GM19035 (cell line): ENCODE results near the gene SLC51A.
A peak's percentile ranks its signal among the peaks of the same experiment; 100 is the strongest.
"Not testable (repeated sequence)": the region's sequence is repeated elsewhere in the genome, so short reads cannot be mapped to it uniquely, and the experiment has no call there.

Experiments
- ATAC-seq: cut with Tn5 transposase; IDR thresholded peaks from one replicate; pipeline ENCODE4 v1.9.1; 2021; ENCODE audit not compliant: unreplicated experiment

SLC51A gene

DNA sequence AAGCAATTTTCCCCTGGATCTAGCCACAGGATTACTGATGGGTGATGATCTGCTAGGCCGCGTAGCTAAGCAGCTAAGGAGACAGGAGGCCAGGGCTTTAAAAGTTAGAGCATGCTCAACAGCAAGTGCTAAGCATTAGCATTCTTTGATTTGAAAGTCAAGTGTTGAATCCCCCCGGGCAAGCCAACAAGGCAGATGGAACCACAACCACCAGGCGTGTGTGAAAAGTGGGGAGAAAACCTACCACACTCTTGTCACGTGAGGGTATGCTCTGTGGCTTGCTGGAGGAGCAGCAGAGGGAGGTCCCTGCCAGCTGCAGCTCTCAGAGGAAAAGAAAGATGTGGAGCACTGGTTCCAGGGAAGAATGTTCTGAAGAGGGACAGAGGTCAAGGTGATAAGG, 20.9 kb downstream of the SLC51A start:
- no peak for ATAC-seq

DNA sequence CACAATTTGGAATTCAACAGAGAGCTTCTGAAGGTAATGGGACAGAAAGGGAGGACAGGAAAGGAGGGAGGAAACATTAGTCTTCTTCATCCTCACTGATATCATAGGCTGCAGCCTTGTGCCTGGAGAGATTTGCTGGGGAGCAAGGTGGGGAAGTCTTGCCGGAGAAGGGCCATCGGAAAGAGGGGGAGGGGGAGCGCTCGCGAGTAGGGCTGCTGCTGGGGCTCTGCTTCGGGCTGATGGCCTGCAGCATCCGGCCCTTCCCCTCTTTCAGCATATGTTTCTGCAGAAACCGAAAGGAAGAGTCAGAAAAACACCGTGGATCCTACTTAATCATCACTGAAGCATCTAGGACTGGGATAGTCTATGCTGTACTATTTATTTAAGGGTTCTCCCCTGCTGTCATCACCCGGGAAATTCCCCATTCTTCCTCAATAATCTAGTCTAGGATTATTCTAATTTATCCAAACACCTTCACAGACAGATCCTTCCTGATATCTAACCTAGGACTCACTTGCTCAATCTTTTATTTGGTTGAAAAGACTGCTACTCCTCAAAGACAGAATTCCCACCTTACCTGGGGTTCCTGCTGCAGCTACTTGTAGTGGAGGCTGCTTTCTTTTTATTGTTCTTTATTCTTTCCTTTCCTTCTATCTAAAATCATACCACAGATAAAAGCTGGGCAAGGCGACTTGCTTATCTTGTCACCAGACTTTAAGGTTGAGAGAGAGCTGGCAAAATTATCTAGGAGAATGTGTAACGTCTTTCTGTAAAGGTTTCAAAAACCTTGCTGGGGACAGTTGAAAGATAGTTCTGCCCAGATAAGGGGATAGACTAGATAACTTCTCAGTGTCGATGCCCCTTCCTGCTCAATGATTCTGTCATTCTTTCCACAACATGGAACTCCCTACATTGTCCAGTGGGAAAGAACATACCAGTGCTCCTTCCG, 22.6 kb downstream of the SLC51A start:
- ATAC-seq = no peak

DNA sequence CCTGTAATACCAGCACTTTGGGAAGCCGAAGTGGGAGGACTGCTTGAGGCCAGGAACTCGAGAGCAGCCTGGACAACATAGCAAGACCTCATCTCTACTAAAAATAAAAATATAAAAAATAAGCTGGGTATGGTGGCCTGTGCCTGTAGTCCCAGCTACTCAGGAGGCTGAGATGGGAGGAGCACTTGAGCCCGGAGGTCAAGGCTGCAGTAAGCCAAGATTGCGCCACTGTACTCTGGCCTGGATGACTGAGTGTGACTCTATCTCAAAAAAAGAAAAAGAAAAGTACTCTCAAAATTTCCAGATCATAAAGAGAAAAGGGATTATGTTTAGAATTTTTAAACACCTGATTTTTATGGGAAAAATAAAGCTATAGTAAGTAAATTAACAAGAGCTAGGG, 24.1 kb downstream of the SLC51A start:
- no peak for ATAC-seq

DNA sequence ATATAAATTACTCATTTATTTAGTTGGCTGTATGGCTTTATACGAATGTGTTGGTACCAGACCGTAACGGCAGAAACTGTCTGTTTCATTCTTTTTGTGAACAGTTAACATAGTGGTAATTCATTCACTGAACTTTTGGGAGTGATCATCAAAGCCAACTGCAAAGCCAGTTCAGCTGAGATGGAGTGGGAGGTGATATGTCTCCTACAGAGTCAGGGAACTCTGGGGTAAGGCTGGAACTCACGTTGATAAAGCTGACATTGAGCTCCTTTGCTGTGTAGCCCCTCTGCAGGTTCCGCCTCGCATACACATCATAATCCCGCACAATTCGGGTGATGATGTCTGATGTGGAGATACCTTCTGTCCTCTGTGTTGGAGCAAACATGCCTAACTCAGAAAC, 25.4 kb downstream of the SLC51A start:
- no peak for ATAC-seq

DNA sequence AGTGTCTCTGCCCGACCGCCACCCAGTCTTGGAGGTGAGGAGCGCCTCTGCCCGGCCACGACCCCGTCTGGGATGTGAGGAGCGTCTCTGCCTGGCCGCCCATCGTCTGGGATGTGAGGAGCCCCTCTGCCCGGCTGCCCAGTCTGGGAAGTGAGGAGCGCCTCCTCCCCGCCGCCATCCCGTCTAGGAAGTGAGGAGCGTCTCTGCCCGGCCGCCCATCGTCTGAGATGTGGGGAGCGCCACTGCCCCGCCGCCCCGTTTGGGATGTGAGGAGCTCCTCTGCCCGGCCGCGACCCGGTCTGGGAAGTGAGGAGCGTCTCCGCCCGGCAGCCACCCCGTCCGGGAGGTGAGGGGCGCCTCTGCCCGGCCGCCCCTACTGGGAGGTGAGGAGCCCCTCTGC, 27.8 kb downstream of the SLC51A start:
- not testable (repeated sequence) for ATAC-seq

DNA sequence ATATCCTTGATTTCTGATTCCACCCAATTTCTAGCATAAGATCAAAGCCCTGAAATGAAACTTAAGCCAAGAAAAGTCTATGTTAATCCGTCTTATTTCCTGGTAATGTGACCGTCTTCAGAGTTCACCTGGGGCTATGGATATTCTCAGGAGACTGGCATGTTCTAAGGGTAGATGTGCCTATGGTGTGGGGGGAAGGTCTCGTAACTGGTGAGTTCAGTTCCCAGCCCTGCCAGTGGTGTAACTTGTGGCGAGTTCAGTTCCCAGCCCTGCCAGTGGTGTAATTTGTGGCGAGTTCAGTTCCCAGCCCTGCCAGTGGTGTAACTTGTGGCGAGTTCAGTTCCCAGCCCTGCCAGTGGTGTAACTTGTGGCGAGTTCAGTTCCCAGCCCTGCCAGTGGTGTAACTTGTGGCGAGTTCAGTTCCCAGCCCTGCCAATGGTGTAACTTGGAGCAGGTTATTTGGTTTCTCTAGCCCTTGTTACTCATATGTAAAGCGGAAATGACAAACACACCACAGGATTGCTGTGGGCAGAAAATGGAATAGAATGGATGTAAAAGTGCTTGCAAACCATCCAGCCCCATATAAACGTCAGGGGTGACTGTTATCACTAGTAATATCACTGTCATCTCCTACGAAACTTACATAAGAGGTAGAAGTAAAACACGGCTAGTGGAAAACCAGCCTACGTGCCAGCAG, 30.4 kb downstream of the SLC51A start:
- ATAC-seq = no peak

DNA sequence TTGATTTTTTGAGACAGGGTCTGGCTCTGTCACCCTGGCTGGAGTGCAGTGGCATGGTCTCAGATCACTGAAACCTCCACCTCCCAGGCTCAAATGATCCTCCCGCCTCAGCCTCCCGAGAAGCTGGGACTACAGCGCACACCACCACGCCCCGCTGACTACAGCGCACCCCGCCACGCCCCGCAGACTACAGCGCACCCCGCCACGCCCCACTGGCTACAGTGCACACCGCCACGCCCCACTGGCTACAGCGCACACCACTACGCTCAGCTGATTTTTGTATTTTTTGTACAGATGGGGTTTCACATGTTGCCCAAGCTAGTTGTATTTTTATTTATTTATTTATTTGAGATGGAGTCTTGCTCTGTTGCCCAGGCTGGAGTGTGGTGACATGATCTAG, 35.6 kb downstream of the SLC51A start:
- no peak for ATAC-seq

DNA sequence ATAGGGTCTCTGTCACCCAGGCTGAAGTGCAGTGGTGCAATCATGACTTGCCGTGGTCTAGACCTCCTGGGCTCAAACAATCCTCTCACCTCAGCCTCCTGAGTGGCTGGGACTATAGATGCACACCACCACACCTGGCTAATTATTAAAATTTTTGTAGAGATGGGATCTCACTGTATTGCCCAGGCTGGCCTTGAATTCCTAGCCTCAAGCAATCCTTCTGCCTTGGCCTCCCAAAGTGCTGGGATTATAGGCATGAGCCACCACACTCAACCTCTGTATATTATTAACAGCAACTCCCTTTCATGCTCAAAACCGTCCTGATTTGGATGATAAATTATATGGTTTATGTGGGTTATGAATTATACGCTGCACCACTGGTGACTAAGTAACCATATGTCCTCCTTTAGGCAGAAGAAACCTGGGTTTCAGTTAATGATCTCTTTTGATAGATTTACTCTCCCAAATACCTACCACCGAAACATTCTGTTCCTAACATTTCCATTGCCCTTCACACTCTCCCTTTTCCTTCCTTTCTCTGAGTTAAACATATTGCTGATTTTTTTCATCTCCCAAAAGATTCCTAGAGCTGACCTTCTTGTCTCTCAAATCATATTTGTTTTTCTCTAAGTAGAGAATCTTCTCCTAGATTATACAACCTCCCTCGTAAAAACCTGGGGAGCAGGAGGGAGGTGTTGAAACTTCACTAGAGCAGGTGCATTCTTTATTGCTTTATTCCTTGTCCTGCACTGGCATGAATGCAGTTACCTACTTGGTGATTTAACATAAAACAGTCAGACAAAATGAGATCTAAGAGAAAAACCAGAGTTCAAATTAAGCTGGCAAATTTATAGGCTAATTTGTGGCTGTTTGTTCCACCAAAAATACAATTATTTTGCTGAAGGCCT, 38.3 kb downstream of the SLC51A start:
- ATAC-seq = no peak

DNA sequence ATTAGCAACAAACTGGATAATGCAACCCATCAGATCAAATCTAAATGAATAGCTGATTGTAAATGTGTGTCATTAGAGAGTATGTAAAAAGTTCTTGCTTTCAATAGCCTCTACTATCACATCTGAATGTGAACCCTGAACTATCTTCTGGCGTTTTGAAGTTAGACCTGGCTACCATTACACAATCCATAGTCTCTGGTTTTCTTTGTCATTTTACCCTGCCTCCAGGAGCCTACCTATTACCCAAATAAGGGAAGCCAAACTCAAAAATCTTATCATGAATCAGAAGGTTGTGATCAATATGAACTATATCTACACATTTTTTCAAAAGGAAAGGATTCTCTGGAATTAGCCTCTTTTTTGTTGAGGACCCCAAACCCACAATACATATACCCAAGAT, 39.4 kb downstream of the SLC51A start:
- no peak for ATAC-seq

DNA sequence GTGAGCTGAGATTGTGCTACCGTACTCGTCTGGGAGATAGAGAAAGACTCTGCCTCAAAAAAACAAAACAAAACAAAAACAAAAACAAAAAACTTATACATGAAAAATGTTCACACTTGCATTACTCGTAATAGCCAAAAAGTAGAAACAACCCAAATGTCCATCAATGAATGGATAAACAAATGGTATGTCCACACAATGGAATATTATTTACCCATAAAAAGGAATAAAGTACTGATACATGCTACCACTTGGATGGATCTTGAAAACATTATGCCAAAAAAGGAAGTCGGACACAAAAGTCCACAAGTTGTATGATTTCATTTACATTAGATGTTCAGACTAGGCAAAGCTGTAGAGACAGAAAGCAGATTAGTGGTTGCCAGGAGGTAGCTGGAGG, 44.5 kb downstream of the SLC51A start:
- no peak for ATAC-seq

DNA sequence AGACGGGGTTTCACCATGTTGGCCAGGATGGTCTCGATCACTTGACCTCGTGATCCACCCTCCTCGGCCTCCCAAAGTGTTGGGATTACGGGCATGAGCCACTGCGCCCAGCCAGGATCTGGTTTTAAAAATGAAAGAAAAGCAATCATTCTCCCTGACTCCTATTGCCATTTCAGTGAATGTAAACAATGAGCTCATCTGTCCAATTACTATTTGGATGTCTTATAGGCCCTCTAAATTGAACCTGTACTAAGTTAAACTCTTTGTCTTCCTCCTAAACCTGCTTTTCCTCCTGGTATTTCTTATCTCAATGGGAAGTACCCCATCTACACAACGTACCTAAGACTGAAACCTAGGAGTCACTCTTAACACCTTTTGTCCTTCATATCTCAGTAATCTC, 47.5 kb downstream of the SLC51A start:
- ATAC-seq = no peak

DNA sequence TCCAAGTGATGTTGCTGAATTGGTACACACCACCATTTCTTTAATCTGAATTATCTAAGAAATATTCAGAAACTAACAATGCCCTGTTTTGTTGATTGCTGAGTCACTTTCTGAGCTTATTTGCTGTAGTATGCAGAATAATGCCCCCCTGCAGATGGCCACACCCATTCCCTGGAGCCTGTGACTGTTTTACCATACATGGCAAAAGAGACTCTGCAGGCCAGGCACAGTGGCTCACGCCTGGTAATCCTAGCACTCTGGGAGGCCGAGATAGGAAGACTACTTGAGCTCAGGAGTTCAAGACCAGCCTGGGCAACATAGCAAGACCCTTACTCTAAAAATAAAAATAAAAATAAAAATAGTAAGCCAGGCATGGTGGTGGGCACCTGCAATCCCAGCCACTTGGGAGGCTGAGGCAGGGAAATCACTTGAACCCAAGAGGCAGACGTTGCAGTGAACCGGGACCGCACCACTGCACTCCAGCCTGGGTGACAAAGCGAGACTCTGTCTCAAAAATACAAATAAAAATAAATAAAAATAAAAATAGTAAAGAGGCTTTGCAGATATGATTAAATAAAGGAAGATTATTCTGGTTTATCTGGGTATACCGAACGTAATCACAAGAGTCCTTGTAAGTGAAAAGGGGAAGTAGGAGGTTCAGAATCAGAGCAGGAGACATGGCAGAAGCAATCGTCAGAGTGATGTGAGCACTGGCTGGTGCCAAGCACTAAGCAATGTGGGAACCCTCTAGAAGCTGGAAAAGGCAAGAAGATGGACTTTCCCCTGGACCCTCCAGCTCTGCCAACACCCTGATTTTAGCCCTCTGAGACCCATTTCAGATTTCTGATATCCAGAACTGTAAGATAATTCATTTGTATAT, 52.2 kb downstream of the SLC51A start:
- no peak for ATAC-seq

DNA sequence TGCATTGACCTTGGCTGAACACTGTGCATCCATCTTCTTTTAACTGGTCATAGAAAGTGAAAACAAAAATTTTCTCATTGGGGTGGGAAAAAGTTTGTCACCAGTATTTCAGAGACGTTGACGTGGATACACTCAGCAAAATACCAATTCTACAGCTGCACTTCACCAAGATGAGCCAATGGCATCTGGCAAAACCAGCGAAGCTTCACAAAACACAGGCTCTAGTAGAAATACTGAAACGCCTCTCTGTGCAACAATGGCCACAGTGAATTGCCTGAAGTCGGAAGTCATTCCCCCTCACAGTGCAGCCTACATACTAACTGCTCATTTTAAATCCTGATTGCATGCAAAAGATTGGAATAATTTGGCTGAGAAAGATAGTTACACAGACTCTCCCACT, 54.2 kb downstream of the SLC51A start:
- ATAC-seq = no peak

DNA sequence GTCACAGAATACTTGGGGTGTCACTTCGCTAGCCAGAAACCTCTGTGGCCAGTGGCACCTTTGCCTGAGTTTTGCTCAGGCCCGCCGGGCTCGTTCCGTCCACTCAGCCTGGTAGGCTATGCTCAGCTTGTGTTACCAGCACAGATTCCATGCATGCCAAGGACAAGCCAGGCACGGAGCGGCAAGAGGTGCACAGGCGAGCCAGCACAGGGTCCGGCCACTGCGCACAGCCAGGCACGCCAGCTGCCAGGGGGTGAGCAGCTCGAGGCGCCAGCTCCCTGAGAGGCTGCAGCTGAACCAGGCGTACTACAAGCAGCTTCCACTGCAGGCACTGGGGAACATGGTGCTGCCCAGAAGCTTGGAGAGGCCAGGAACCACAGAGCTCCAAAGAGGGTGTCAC, 56.5 kb downstream of the SLC51A start:
- no peak for ATAC-seq

DNA sequence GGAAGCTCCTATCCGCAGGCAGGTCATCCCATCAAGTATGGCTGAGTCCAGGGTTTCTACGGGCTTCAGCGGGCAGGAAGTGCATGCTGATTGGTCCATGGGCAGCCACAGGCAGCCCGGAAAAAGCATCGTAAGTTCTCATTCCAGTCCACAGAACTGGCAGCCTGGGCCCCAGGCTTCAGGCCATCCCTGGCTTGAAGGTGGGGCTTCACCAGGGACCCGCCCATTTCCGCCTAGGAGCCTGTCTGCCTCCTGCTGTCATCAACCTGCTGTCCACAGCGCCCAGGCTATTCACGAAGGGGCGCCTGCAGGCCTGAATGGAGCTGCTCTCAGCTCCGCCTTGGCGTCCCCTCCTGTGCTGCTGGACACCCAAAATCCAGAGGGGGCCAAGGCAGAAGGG, 57.3 kb downstream of the SLC51A start:
- no peak for ATAC-seq

DNA sequence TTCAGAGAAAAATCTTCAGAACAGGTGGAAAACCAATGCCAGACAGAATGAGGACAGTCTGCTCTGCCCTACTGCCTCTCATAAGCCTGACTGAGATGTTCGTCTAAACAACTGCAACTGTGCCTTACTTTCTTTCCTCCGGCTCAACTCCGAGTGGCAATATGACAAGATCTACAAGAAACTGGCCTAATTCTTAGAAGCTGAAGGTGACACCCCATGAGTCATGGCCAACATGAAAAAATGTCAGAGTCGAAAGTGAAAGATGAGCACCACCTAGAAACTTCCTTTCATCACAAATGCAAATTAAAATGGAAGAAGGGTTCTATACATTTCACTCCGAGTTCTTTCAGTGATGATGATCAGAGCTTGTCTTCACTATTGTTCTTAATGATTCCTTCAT, 58.3 kb downstream of the SLC51A start:
- ATAC-seq = peak; percentile 90

DNA sequence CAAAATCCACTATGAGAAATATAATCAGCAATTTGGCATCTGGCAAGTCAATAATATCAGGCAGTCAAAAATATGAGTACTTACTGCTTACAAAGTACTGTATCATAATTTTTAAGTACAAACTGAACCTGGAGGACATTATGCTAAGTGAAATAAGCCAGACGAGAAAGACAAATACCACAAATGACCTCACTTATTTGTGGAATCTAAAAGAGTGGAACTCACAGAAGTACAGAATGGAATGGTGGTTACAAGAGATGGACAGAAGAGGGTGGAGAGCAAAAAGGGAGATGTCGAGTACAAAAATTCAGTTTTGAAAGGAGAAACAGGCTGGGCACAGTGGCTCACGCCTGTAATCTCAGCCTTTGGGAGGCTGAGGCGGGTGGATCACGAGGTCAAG, 58.8 kb downstream of the SLC51A start:
- no peak for ATAC-seq

DNA sequence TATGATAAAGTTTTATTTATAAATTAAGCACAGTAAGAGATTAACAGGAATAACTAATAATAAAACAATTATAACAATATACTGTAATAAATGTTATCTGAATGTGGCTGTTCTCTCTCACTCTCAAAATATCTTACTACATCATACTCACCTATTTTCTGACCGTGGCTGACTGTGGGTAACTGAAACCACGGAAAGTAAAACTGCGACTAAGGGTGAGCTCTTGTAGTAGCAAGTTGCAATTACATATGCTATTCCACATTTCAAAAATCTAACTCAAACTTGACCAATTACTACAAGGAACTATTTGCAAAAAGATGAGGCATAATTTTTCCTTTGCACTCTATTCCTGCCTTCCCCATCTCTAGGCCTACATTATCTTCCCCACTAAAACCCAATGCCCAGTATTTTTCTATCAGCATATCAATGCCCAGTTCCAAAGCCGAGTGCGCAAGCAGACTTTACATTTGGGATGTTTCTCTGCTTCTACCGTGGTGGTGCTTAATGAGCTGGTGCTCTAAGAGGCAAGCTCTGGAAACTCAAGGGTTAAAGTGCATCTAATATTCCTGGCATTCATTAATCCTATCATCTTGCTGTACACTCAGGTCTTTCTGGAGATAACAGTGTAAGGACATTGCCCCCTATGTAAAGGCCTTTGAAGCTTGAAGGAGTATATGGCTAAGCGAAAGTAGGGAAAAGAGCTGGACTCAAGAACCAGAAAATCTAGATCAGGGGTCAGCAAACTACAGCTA, 64.5 kb downstream of the SLC51A start:
- ATAC-seq = no peak

DNA sequence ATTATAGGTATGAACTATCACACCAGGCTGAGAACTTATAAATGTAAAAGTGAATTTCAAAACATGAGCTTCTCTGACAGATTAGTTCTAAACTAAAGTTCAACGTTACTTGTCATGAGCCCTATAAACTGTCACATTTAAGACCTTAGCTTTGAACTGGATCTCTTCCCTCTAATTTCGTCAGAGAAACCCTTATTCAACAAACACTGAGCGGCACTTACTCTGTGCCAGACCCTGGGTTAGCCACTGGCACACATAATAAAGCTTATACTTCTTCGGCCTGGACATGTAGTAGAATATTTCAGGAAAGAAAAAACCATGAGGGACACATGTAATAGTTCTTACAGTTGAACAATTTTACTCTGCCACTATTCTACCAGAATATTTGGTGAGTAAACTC, 65.6 kb downstream of the SLC51A start:
- no peak for ATAC-seq
